Right lobe of liver (tissue), 4 donors: ENCODE results near the gene GPD1L.

Experiments
- CTCF ChIP-seq, 4 donors: fragments of 200-600 bp in 3 of 4; fragments of 450-650 bp in 1 of 4; IDR thresholded peaks; one replicate each; pipeline versions ENCODE4 v1.5.1 to v1.8.0; 2016 to 2022; ENCODE audit warnings: antibody characterized with exemption in 4 of 4, mild to moderate bottlenecking in 2 of 4
- POLR2A ChIP-seq: fragments of 450-650 bp; IDR thresholded peaks from one replicate; pipeline ENCODE4 v1.6.1; 2017; ENCODE audit warnings: antibody characterized with exemption, mild to moderate bottlenecking
- donor health status: DM: no; HTN: no; CAD: no.
- donor health status: DM: no; HTN: no; CAD: no.
- donor health status: DM: no; HTN: yes; CAD: no.

DNA sequence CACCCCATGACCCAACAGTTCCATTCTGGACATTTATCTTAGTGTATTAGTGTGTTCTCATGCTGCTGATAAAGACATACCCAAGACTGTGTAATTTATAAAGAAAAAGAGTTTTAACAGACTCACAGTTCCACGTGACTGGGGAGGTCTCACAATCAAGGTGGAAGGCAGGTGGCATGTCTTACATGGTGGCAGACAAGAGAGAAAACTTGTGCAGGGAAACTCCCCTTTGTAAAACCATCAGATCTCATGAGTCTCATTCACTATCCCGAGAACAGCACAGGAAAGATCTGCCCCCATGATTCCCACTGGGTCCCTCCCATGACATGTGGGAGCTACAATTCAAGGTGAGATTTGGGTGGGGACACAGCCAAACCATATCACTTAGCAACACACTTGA is 21.6 kb upstream of the GPD1L start:
- TF ChIP-seq CTCF (IDR thresholded peaks at IDR 0.05), result no peak
- TF ChIP-seq POLR2A, result no peak
